NCI-H345 treated with DMSO at 0.1 percent for 48 hours (cell line): ENCODE data around the gene PAGE1.
"Not testable (repeated sequence)": the region's sequence is repeated elsewhere in the genome, so short reads cannot be mapped to it uniquely, and the experiment has no call there.

Experiments used
- DNase-seq: peaks from one replicate; lab custom pipeline; 2025; ENCODE audit not compliant: unreplicated experiment; lab: John Stamatoyannopoulos, UW

PAGE1 gene

GRCh38 chrX:49695276-49696180 is at the start of gene PAGE1:
Gene PAGE1, minus strand, starts transcription at chrX:49695984. Its CDS starts 1,214 bp downstream, at chrX:49694770.
- DNase-seq = no peak

- DNase-seq = not testable (repeated sequence)
Observed at GRCh38 chrX:49741501-49741900, 45.7 kb upstream of the PAGE1 start.

GRCh38 chrX:49727847-49728246 is 32.1 kb upstream of the PAGE1 start:
- DNase-seq = no peak

GRCh38 chrX:49726966-49727365 is 31.2 kb upstream of the PAGE1 start:
- DNase-seq = no peak

- DNase-seq = no peak
Observed at GRCh38 chrX:49725923-49726904, 30.4 kb upstream of the PAGE1 start.

GRCh38 chrX:49725401-49725800 is 29.6 kb upstream of the PAGE1 start:
- DNase-seq = no peak

GRCh38 chrX:49720106-49720505 is 24.3 kb upstream of the PAGE1 start:
- DNase-seq = not testable (repeated sequence)

GRCh38 chrX:49712577-49712976 is 16.8 kb upstream of the PAGE1 start:
- DNase-seq = no peak

- DNase-seq = no peak
Observed at GRCh38 chrX:49710744-49711319, 15.0 kb upstream of the PAGE1 start.

- DNase-seq = no peak
Observed at GRCh38 chrX:49704691-49705404, 9.1 kb upstream of the PAGE1 start.

GRCh38 chrX:49701933-49702332 is 6.1 kb upstream of the PAGE1 start:
- DNase-seq = no peak

GRCh38 chrX:49701323-49701722 is 5.5 kb upstream of the PAGE1 start:
- DNase-seq = no peak

GRCh38 chrX:49675075-49675719 is 20.6 kb downstream of the PAGE1 start:
- DNase-seq = no peak

GRCh38 chrX:49673394-49673793 is 22.4 kb downstream of the PAGE1 start:
- DNase-seq = no peak

- no peak for DNase-seq
Observed at GRCh38 chrX:49664824-49665223, 31.0 kb downstream of the PAGE1 start.

GRCh38 chrX:49661881-49662280 is 33.9 kb downstream of the PAGE1 start:
- no peak for DNase-seq

- no peak for DNase-seq
Observed at GRCh38 chrX:49659771-49660170, 36.0 kb downstream of the PAGE1 start.

GRCh38 chrX:49656533-49656932 is 39.3 kb downstream of the PAGE1 start:
- no peak for DNase-seq

- no peak for DNase-seq
Observed at GRCh38 chrX:49644991-49645637, 50.7 kb downstream of the PAGE1 start.
